Ammon's horn (tissue), 1 donor: Measurements from ENCODE around the gene MED8.
"Not testable (repeated sequence)": the region's sequence is repeated elsewhere in the genome, so short reads cannot be mapped to it uniquely, and the experiment has no call there.

Source experiments
- DNase-seq: peaks from one replicate; pipeline ENCODE4 v3.0.0-alpha.2; 2016; ENCODE audit warnings: low spot score

Gene MED8

GRCh38 chr1:43421976-43422750, 32.6 kb upstream of the MED8 start:
- DNase-seq = no peak

- DNase-seq = no peak
These were observed 31.8 kb upstream of the MED8 start for GRCh38 chr1:43421396-43421795.

GRCh38 chr1:43420874-43421273, 31.3 kb upstream of the MED8 start:
- no peak for DNase-seq

GRCh38 chr1:43419627-43420425, 30.2 kb upstream of the MED8 start:
- no peak for DNase-seq

- no peak for DNase-seq
These were observed 29.3 kb upstream of the MED8 start for GRCh38 chr1:43418858-43419257.

GRCh38 chr1:43415901-43416300, 26.3 kb upstream of the MED8 start:
- no peak for DNase-seq

- DNase-seq = peak; percentile 39
These were observed 25.1 kb upstream of the MED8 start for GRCh38 chr1:43414634-43415223.

GRCh38 chr1:43413426-43413825, 23.8 kb upstream of the MED8 start:
- not testable (repeated sequence) for DNase-seq

GRCh38 chr1:43410571-43410970, 21.0 kb upstream of the MED8 start:
- DNase-seq = no peak

GRCh38 chr1:43405876-43406234, 16.3 kb upstream of the MED8 start:
- DNase-seq = no peak

- no peak for DNase-seq
These were observed 15.7 kb upstream of the MED8 start for GRCh38 chr1:43405219-43405875.

GRCh38 chr1:43404353-43404752, 14.8 kb upstream of the MED8 start:
- DNase-seq = no peak

- no peak for DNase-seq
These were observed 12.7 kb upstream of the MED8 start for GRCh38 chr1:43402089-43402865.

GRCh38 chr1:43400441-43400840, 10.8 kb upstream of the MED8 start:
- DNase-seq = not testable (repeated sequence)

GRCh38 chr1:43398227-43398626, 8.6 kb upstream of the MED8 start:
- DNase-seq = no peak

GRCh38 chr1:43396059-43396458, 6.5 kb upstream of the MED8 start:
- DNase-seq = no peak

GRCh38 chr1:43395523-43395922, 5.9 kb upstream of the MED8 start:
- no peak for DNase-seq

- DNase-seq = no peak
These were observed 3.1 kb upstream of the MED8 start for GRCh38 chr1:43392702-43393101.

GRCh38 chr1:43388613-43389012, 987 bp downstream of the MED8 start:
- DNase-seq = no peak

GRCh38 chr1:43387976-43388599, 1.5 kb downstream of the MED8 start:
- no peak for DNase-seq

GRCh38 chr1:43386676-43387075, 2.9 kb downstream of the MED8 start:
- DNase-seq = no peak
